Neural progenitor cell (in vitro differentiated cells): ENCODE data around the gene BCL2L13. TPM values are rescaled to one million over a fixed set of nuclear protein-coding genes. Genes with fewer than 3 reads are reported as not detected.

Experiments used
- DNase-seq: peaks from one replicate; pipeline ENCODE4 v3.0.0-alpha.2; 2016; ENCODE audit warnings: low spot score
- H2AFZ ChIP-seq: fragments of 200-600 bp; sonication (generic); replicated peaks from 2 replicates; pipeline ENCODE4 v1.6.1; 2016; ENCODE audit warnings: antibody characterized with exemption
- H3F3A ChIP-seq: fragments of 200-600 bp; sonication (generic); 2 replicates; pipeline ENCODE4 v1.6.1; 2016; ENCODE audit warnings: antibody characterized with exemption, low read depth
- H3K27ac ChIP-seq: fragments of 200-600 bp; sonication (generic); 2 replicates; pipeline ENCODE4 v1.5.1; 2016; ENCODE audit warnings: mild to moderate bottlenecking
- H3K27me3 ChIP-seq: fragments of 200-600 bp; sonication (generic); 2 replicates; pipeline ENCODE4 v1.6.1; 2016; ENCODE audit warnings: mild to moderate bottlenecking, moderate library complexity
- H3K36me3 ChIP-seq: fragments of 200-600 bp; sonication (generic); 2 replicates; pipeline ENCODE4 v1.5.1; 2016
- H3K4me1 ChIP-seq: fragments of 200-600 bp; sonication (generic); 2 replicates; pipeline ENCODE4 v1.6.1; 2016; ENCODE audit warnings: mixed run types
- H3K4me2 ChIP-seq: fragments of 200-600 bp; sonication (generic); 2 replicates; pipeline ENCODE4 v1.6.1; 2016
- H3K4me3 ChIP-seq: fragments of 200-600 bp; sonication (generic); 2 replicates; pipeline ENCODE4 v1.5.1; 2016
- H3K79me2 ChIP-seq: fragments of 200-600 bp; sonication (generic); 2 replicates; pipeline ENCODE4 v1.6.1; 2016; ENCODE audit warnings: low read depth
- H3K9ac ChIP-seq: fragments of 200-600 bp; sonication (generic); 2 replicates; pipeline ENCODE4 v1.6.1; 2016
- H3K9me3 ChIP-seq: fragments of 200-600 bp; sonication (generic); 2 replicates; pipeline ENCODE4 v1.5.1; 2016; ENCODE audit warnings: low read depth
- H4K20me1 ChIP-seq: fragments of 200-600 bp; sonication (generic); 2 replicates; pipeline ENCODE4 v1.6.1; 2016; ENCODE audit warnings: low read depth
- H3K27ac Mint-ChIP-seq: 3 replicates; pipeline ENCODE4 v1.8.0; 2021; ENCODE audit warnings: mixed read lengths
- H3K27me3 Mint-ChIP-seq: 2 replicates; pipeline ENCODE4 v1.8.0; 2022; ENCODE audit warnings: low read depth, mild to moderate bottlenecking, inconsistent platforms, moderate library complexity, mixed read lengths; ENCODE audit not compliant: insufficient read depth
- H3K36me3 Mint-ChIP-seq: 3 replicates; pipeline ENCODE4 v1.8.0; 2021; ENCODE audit warnings: mixed read lengths
- H3K4me1 Mint-ChIP-seq: 3 replicates; pipeline ENCODE4 v1.8.0; 2021; ENCODE audit warnings: mixed read lengths
- H3K4me3 Mint-ChIP-seq: 3 replicates; pipeline ENCODE4 v1.8.0; 2021; ENCODE audit warnings: mild to moderate bottlenecking, moderate library complexity, mixed read lengths
- H3K9me3 Mint-ChIP-seq: 3 replicates; pipeline ENCODE4 v1.8.0; 2020; ENCODE audit warnings: mixed read lengths
- EZH2 ChIP-seq: fragments of 200-600 bp; sonication (generic); IDR thresholded peaks from 2 replicates; pipeline ENCODE4 v1.6.1; 2017; ENCODE audit warnings: antibody characterized with exemption, mild to moderate bottlenecking, moderate library complexity
- EZH2phosphoT487 ChIP-seq: fragments of 200-600 bp; sonication (generic); IDR thresholded peaks from 2 replicates; pipeline ENCODE4 v1.6.1; 2017; ENCODE audit warnings: antibody characterized with exemption
- total RNA-seq: library from RNA; depleted of rRNA; stranded (reverse); fragments of >200 nt; gene quantifications from 2 replicates; pipeline ENCODE4 v1.2.3, GENCODE V29; 2015; ENCODE audit warnings: low replicate concordance
- TF ChIP-seq, protein P1 (sequence below): fragments of 200-600 bp; sonication (generic); IDR thresholded peaks from 2 replicates; pipeline ENCODE4 v1.5.1; 2017; ENCODE audit warnings: antibody characterized with exemption, mild to moderate bottlenecking

Gene BCL2L13
- total RNA-seq, 1 donor from 2014 or later, result 47.7 TPM

- H3K9me3 Mint-ChIP-seq, result no peaks in the 10 kb centered on the region
- peaks cover 6% of the 10 kb centered on the region for H3K4me1 Mint-ChIP-seq
- H3K27me3 Mint-ChIP-seq, result no peaks in the 10 kb centered on the region
- peaks cover 6% of the 10 kb centered on the region for H3K36me3 Mint-ChIP-seq
- TF ChIP-seq, protein P1, sequence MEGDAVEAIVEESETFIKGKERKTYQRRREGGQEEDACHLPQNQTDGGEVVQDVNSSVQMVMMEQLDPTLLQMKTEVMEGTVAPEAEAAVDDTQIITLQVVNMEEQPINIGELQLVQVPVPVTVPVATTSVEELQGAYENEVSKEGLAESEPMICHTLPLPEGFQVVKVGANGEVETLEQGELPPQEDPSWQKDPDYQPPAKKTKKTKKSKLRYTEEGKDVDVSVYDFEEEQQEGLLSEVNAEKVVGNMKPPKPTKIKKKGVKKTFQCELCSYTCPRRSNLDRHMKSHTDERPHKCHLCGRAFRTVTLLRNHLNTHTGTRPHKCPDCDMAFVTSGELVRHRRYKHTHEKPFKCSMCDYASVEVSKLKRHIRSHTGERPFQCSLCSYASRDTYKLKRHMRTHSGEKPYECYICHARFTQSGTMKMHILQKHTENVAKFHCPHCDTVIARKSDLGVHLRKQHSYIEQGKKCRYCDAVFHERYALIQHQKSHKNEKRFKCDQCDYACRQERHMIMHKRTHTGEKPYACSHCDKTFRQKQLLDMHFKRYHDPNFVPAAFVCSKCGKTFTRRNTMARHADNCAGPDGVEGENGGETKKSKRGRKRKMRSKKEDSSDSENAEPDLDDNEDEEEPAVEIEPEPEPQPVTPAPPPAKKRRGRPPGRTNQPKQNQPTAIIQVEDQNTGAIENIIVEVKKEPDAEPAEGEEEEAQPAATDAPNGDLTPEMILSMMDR, result no peak
- TF ChIP-seq EZH2 (no peak), EZH2phosphoT487 (no peak)
- H3K4me1 ChIP-seq, result no peaks in the 10 kb centered on the region
- no peaks in the 10 kb centered on the region for H3K27me3 ChIP-seq
- no peak overlapping the region for H3K4me2 ChIP-seq
- H3K9me3 ChIP-seq, result no peaks in the 10 kb centered on the region
- no peak overlapping the region for H3K4me3 Mint-ChIP-seq
- H3K36me3 ChIP-seq, result no peaks in the 10 kb centered on the region
- no peak overlapping the region for H3K27ac ChIP-seq
- peaks cover 12% of the 10 kb centered on the region for H4K20me1 ChIP-seq
- H3K79me2 ChIP-seq, result peaks cover 37% of the 10 kb centered on the region
- no peak overlapping the region for H3K27ac Mint-ChIP-seq
- no peak for DNase-seq
- no peak overlapping the region for H3K9ac ChIP-seq
- H3F3A ChIP-seq, result no peaks in the 10 kb centered on the region
- no peak overlapping the region for H3K4me3 ChIP-seq
- H2AFZ ChIP-seq, result no peak overlapping the region
These were observed 32.1 kb upstream of the BCL2L13 start for GRCh38 chr22:17606496-17606895.

GRCh38 chr22:17607891-17608521, 30.6 kb upstream of the BCL2L13 start:
- DNase-seq, result no peak
- H3K4me1 Mint-ChIP-seq, result peaks cover 6% of the 10 kb centered on the region
- H3K27ac Mint-ChIP-seq, result no peak overlapping the region
- no peaks in the 10 kb centered on the region for H3K4me1 ChIP-seq
- H3K9ac ChIP-seq, result no peak overlapping the region
- H3K9me3 ChIP-seq, result no peaks in the 10 kb centered on the region
- H3K9me3 Mint-ChIP-seq, result no peaks in the 10 kb centered on the region
- no peak overlapping the region for H3K4me3 ChIP-seq
- H3K36me3 ChIP-seq, result peaks cover 11% of the 10 kb centered on the region
- H3K27me3 ChIP-seq, result no peaks in the 10 kb centered on the region
- peaks cover 13% of the 10 kb centered on the region for H3K36me3 Mint-ChIP-seq
- no peak overlapping the region for H3K4me3 Mint-ChIP-seq
- no peak overlapping the region for H3K4me2 ChIP-seq
- H3F3A ChIP-seq, result no peaks in the 10 kb centered on the region
- no peak overlapping the region for H2AFZ ChIP-seq
- no peaks in the 10 kb centered on the region for H3K27me3 Mint-ChIP-seq
- peaks cover 9% of the 10 kb centered on the region for H4K20me1 ChIP-seq
- no peak overlapping the region for H3K27ac ChIP-seq
- TF ChIP-seq, protein P1, result no peak
- TF ChIP-seq EZH2 (no peak), EZH2phosphoT487 (no peak)
- peaks cover 23% of the 10 kb centered on the region for H3K79me2 ChIP-seq

DNA sequence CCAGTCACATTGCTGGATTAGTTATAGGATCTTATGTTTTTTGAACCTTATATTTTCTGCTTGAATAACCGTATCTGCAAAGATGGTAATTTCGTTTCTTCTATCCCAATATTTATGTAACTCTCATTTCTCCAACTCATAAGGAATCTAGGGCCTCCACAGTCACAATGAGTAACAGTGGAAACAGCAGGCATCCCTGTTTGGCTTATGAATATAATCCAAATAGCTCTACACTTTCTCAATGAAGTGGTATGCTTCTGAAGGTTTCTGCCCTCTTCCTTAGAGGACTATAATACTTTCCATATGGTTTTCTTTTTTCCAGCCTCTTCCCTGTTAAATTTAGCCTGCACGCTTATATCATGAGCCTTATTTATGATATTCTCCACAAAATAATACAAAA, 26.5 kb upstream of the BCL2L13 start:
- H3K9me3 Mint-ChIP-seq, result no peaks in the 10 kb centered on the region
- TF ChIP-seq EZH2 (no peak), EZH2phosphoT487 (no peak)
- TF ChIP-seq, protein P1, result no peak
- Histone ChIP-seq H3K79me2 (no peaks in the 10 kb centered on the region), H3F3A (peaks cover 2% of the 10 kb centered on the region), H3K9me3 (no peaks in the 10 kb centered on the region), H3K36me3 (peaks cover 16% of the 10 kb centered on the region), H4K20me1 (no peaks in the 10 kb centered on the region), H3K4me2 (no peak overlapping the region), H3K27ac (no peak overlapping the region), H3K27me3 (no peaks in the 10 kb centered on the region), H3K4me1 (no peaks in the 10 kb centered on the region), H2AFZ (no peak overlapping the region), H3K9ac (peak overlapping the region; percentile 27), H3K4me3 (no peak overlapping the region)
- H3K36me3 Mint-ChIP-seq, result peaks cover 15% of the 10 kb centered on the region
- H3K27me3 Mint-ChIP-seq, result no peaks in the 10 kb centered on the region
- no peak overlapping the region for H3K4me3 Mint-ChIP-seq
- no peak overlapping the region for H3K27ac Mint-ChIP-seq
- no peaks in the 10 kb centered on the region for H3K4me1 Mint-ChIP-seq
- no peak for DNase-seq
